ENCODE measurements around the gene TNRC6A.
"Not testable (repeated sequence)": the region's sequence is repeated elsewhere in the genome, so short reads cannot be mapped to it uniquely, and the experiment has no call there.

Gene TNRC6A

GRCh38 chr16:24741862-24742261, 12.4 kb downstream of the TNRC6A start:
- H3K4me3 ChIP-seq (ENCODE audit: extremely low read depth, insufficient read depth, low read length, poor library complexity, severe bottlenecking), result no peak overlapping the region
- peaks cover 7% of the 10 kb centered on the region for H3K4me1 ChIP-seq (ENCODE audit: control insufficient read depth, insufficient read depth, low read length, poor library complexity, severe bottlenecking)
- WGBS, 2 experiments (ENCODE audit: insufficient coverage in 2 of 2), result 96 to 100% methylated on average over 3 to 4 of the region's 4 CpGs
- peaks cover 34% of the 10 kb centered on the region for H3K36me3 ChIP-seq (ENCODE audit: control insufficient read depth, insufficient read depth, low read length)
- H3K27ac ChIP-seq (ENCODE audit: low read depth, low read length, severe bottlenecking), result no peak overlapping the region
- no peaks in the 10 kb centered on the region for H3K9me3 ChIP-seq (ENCODE audit: control insufficient read depth, low read length)

DNA sequence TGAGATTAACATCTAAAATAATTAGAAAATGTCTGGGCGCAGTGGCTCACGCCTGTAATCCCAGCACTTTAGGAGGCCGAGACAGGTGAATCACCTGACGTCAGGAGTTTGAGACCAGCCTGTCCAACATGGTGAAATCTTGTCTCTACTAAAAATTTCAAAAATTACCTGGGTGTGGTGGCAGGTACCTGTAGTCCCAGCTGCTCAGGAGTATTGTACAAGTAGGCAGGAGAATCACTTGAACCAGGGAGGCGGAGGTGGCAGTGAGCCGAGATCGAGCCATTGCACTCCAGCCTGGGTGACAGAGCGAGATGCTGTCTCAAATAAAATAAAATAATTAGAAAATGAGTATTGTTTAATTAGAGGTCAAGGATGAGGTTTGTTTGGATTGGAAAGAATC, 13.2 kb downstream of the TNRC6A start:
- H3K4me1 ChIP-seq (ENCODE audit: control insufficient read depth, insufficient read depth, low read length, poor library complexity, severe bottlenecking), result peaks cover 11% of the 10 kb centered on the region
- 93 to 99% methylated on average over 7 of the region's 8 CpGs for WGBS, 2 experiments (ENCODE audit: insufficient coverage in 2 of 2)
- H3K27ac ChIP-seq (ENCODE audit: low read depth, low read length, severe bottlenecking); H3K4me3 ChIP-seq (ENCODE audit: extremely low read depth, insufficient read depth, low read length, poor library complexity, severe bottlenecking); H3K9me3 ChIP-seq (ENCODE audit: control insufficient read depth, low read length): not testable (repeated sequence)
- H3K36me3 ChIP-seq (ENCODE audit: control insufficient read depth, insufficient read depth, low read length), result peaks cover 34% of the 10 kb centered on the region

DNA sequence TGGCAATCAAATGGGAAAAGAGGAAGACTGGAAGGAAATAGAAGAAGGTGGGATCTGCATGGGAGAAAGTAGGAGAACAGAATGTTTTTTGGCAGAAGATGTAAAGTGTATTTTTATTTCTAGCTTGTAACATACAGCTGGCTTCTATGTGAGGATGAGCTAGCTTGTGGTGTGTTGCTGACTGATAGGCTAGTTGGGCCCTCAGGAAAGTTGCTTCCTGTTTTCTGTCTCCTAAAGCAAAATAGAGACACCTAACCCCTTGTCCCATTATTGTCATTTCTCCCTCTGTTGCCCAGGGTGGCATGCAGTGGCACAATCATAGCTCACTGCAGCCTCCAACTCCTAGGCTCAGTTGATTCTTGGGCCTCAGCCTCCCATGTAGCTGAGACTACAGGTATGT, 15.9 kb downstream of the TNRC6A start:
- peaks cover 32% of the 10 kb centered on the region for H3K36me3 ChIP-seq (ENCODE audit: control insufficient read depth, insufficient read depth, low read length)
- H3K4me3 ChIP-seq (ENCODE audit: extremely low read depth, insufficient read depth, low read length, poor library complexity, severe bottlenecking), result no peak overlapping the region
- H3K4me1 ChIP-seq (ENCODE audit: control insufficient read depth, insufficient read depth, low read length, poor library complexity, severe bottlenecking), result peaks cover 17% of the 10 kb centered on the region
- no peaks in the 10 kb centered on the region for H3K9me3 ChIP-seq (ENCODE audit: control insufficient read depth, low read length)
- H3K27ac ChIP-seq (ENCODE audit: low read depth, low read length, severe bottlenecking), result no peak overlapping the region

DNA sequence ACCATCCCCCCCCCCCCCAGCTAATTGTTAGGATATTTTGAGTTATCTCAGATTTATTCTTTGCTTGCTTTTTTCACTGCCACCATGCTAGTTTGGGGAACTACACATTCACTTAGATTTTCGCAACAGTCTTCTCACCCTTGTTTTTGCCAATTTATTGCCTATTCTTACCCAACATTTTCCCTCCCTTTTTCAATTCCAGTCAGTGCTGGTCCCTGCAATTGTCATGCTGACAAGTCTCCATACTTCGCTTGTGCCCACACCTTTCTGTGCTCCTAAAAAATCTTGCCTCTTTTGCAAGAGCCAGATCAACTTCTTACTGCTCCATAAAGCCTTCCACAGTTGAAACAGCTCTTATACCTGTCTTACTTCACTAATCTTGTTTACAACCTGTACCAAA, 16.3 kb downstream of the TNRC6A start:
- 97% methylated on average over 2 of the region's 2 CpGs for WGBS, 2 experiments (ENCODE audit: insufficient coverage in 2 of 2)
- Histone ChIP-seq H3K27ac (ENCODE audit: low read depth, low read length, severe bottlenecking) (no peak overlapping the region), H3K36me3 (ENCODE audit: control insufficient read depth, insufficient read depth, low read length) (peaks cover 32% of the 10 kb centered on the region), H3K4me3 (ENCODE audit: extremely low read depth, insufficient read depth, low read length, poor library complexity, severe bottlenecking) (no peak overlapping the region), H3K4me1 (ENCODE audit: control insufficient read depth, insufficient read depth, low read length, poor library complexity, severe bottlenecking) (peaks cover 17% of the 10 kb centered on the region), H3K9me3 (ENCODE audit: control insufficient read depth, low read length) (no peaks in the 10 kb centered on the region)

DNA sequence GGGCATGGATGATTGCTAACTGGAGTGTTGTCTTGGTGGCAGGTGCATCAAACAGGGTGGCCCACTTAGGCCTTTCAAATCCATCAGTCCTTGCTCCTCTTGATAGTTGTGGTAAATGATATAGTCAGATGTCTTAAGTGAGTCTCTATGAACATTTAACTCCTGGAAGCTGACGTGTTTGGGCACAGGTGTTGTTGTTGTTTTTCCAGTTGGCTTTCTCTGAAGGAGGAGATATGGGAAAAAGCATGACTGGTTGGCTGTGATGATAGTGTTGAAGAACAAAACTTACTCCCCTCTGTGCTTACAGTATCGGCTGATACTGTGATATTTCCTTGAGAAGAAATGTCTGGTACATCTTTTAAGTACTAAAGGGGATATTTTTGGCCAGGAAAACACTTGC, 18.0 kb downstream of the TNRC6A start:
- 100% methylated on average over 1 of the region's 2 CpGs for WGBS, 2 experiments (ENCODE audit: insufficient coverage in 2 of 2)
- Histone ChIP-seq H3K36me3 (ENCODE audit: control insufficient read depth, insufficient read depth, low read length) (peaks cover 23% of the 10 kb centered on the region), H3K4me1 (ENCODE audit: control insufficient read depth, insufficient read depth, low read length, poor library complexity, severe bottlenecking) (peaks cover 17% of the 10 kb centered on the region), H3K9me3 (ENCODE audit: control insufficient read depth, low read length) (no peaks in the 10 kb centered on the region), H3K4me3 (ENCODE audit: extremely low read depth, insufficient read depth, low read length, poor library complexity, severe bottlenecking) (no peak overlapping the region), H3K27ac (ENCODE audit: low read depth, low read length, severe bottlenecking) (no peak overlapping the region)

- Histone ChIP-seq H3K9me3 (ENCODE audit: control insufficient read depth, low read length) (no peaks in the 10 kb centered on the region), H3K27ac (ENCODE audit: low read depth, low read length, severe bottlenecking) (peak overlapping the region; percentile 68), H3K36me3 (ENCODE audit: control insufficient read depth, insufficient read depth, low read length) (peaks cover 17% of the 10 kb centered on the region), H3K4me1 (ENCODE audit: control insufficient read depth, insufficient read depth, low read length, poor library complexity, severe bottlenecking) (peaks cover 17% of the 10 kb centered on the region), H3K4me3 (ENCODE audit: extremely low read depth, insufficient read depth, low read length, poor library complexity, severe bottlenecking) (no peak overlapping the region)
- WGBS, 2 experiments (ENCODE audit: insufficient coverage in 2 of 2), result 83 to 93% methylated on average over 2 of the region's 2 CpGs
These were observed 18.8 kb downstream of the TNRC6A start for GRCh38 chr16:24748242-24748641.

DNA sequence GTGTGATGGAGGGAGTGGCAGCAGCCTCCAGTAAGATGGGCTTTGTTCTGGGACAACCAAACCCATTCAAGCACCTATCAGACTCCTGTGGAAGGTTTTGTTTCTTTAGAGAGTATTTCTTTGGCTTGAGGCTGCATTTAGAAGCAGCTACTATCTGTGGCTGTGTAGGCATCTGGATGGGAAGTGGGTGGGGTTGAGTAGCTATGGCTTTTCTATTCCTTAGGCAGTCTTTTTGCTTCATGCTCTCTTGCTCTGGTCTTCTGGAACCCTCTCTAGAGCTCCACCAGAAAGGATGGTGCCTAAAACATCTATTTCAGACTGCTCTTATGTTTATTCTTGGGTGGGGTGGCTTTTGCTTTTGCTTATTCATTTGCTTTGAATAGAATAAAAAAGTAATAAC, 19.9 kb downstream of the TNRC6A start:
- Histone ChIP-seq H3K4me1 (ENCODE audit: control insufficient read depth, insufficient read depth, low read length, poor library complexity, severe bottlenecking) (peaks cover 17% of the 10 kb centered on the region), H3K36me3 (ENCODE audit: control insufficient read depth, insufficient read depth, low read length) (peaks cover 17% of the 10 kb centered on the region), H3K4me3 (ENCODE audit: extremely low read depth, insufficient read depth, low read length, poor library complexity, severe bottlenecking) (no peak overlapping the region), H3K9me3 (ENCODE audit: control insufficient read depth, low read length) (no peaks in the 10 kb centered on the region), H3K27ac (ENCODE audit: low read depth, low read length, severe bottlenecking) (no peak overlapping the region)

- H3K4me1 ChIP-seq (ENCODE audit: control insufficient read depth, insufficient read depth, low read length, poor library complexity, severe bottlenecking), result peaks cover 17% of the 10 kb centered on the region
These were observed 20.4 kb downstream of the TNRC6A start for GRCh38 chr16:24749872-24750271.

GRCh38 chr16:24753000-24753399, 23.5 kb downstream of the TNRC6A start:
- Histone ChIP-seq H3K4me1 (ENCODE audit: control insufficient read depth, insufficient read depth, low read length, poor library complexity, severe bottlenecking) (peaks cover 6% of the 10 kb centered on the region), H3K27ac (ENCODE audit: low read depth, low read length, severe bottlenecking) (no peak overlapping the region), H3K36me3 (ENCODE audit: control insufficient read depth, insufficient read depth, low read length) (peaks cover 8% of the 10 kb centered on the region), H3K9me3 (ENCODE audit: control insufficient read depth, low read length) (no peaks in the 10 kb centered on the region), H3K4me3 (ENCODE audit: extremely low read depth, insufficient read depth, low read length, poor library complexity, severe bottlenecking) (no peak overlapping the region)

More at GRCh38 chr16:24749872-24750271, 20.4 kb downstream of the TNRC6A start:
- not testable (repeated sequence) for H3K27ac ChIP-seq (ENCODE audit: low read depth, low read length, severe bottlenecking); H3K9me3 ChIP-seq (ENCODE audit: control insufficient read depth, low read length); H3K4me3 ChIP-seq (ENCODE audit: extremely low read depth, insufficient read depth, low read length, poor library complexity, severe bottlenecking)
- peaks cover 17% of the 10 kb centered on the region for H3K36me3 ChIP-seq (ENCODE audit: control insufficient read depth, insufficient read depth, low read length)
- 89 to 91% methylated on average over 4 to 5 of the region's 5 CpGs for WGBS, 2 experiments (ENCODE audit: insufficient coverage in 2 of 2)

DNA sequence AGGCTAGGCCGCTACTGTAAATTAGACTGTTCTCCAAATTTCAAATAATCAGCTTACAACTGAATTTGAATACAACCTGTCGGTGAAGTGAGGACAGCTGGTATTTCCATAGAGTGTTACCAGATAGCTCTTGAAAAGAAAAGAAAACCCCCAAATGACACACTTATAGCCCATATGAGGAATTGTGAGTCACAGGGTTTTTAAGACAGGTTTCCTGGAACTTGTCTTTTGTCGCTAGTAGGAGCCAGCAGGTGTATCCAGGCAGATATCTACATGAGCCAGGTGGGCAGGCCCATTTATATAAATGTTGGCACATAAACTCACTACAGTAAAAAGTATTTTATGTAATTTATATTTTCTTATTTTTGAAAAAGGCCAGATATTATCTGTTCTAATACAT, 24.0 kb downstream of the TNRC6A start:
- WGBS, 2 experiments (ENCODE audit: insufficient coverage in 2 of 2), result 100% methylated on average over 1 of the region's 3 CpGs; no CpG with 5 or more reads in 1 of the 2 experiments
- Histone ChIP-seq H3K36me3 (ENCODE audit: control insufficient read depth, insufficient read depth, low read length) (peaks cover 11% of the 10 kb centered on the region), H3K4me3 (ENCODE audit: extremely low read depth, insufficient read depth, low read length, poor library complexity, severe bottlenecking) (no peak overlapping the region), H3K9me3 (ENCODE audit: control insufficient read depth, low read length) (no peaks in the 10 kb centered on the region), H3K4me1 (ENCODE audit: control insufficient read depth, insufficient read depth, low read length, poor library complexity, severe bottlenecking) (peaks cover 2% of the 10 kb centered on the region), H3K27ac (ENCODE audit: low read depth, low read length, severe bottlenecking) (no peak overlapping the region)

DNA sequence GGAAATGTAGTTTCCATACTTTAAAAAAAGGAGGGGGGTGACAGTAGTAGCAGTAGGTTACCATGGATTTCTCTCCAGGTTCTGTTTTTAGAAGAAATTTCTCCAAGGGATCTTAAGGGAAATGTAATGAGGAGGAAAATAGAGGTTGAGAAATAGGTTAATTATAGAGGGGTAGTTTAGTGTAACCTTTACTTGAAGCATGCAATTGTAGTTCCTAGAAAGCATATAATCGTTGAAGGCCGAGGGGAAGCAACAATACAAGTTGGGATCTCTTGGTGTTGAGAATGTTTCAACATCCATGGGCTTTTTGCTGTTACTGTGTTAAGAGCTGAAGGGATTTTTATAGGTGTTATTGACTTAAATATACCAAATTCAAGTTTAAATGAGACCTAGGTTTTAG, 25.1 kb downstream of the TNRC6A start:
- Histone ChIP-seq H3K9me3 (ENCODE audit: control insufficient read depth, low read length) (no peaks in the 10 kb centered on the region), H3K27ac (ENCODE audit: low read depth, low read length, severe bottlenecking) (no peak overlapping the region), H3K4me3 (ENCODE audit: extremely low read depth, insufficient read depth, low read length, poor library complexity, severe bottlenecking) (no peak overlapping the region), H3K4me1 (ENCODE audit: control insufficient read depth, insufficient read depth, low read length, poor library complexity, severe bottlenecking) (peaks cover 4% of the 10 kb centered on the region), H3K36me3 (ENCODE audit: control insufficient read depth, insufficient read depth, low read length) (peaks cover 22% of the 10 kb centered on the region)
- WGBS, 2 experiments (ENCODE audit: insufficient coverage in 2 of 2), result 94 to 100% methylated on average over 2 of the region's 2 CpGs

Data from mesodermal cell (in vitro differentiated cells).